GM21447 (cell line): Measurements from ENCODE around the gene TAF11L9.
"Not testable (repeated sequence)": the region's sequence is repeated elsewhere in the genome, so short reads cannot be mapped to it uniquely, and the experiment has no call there.

Experiments
- ATAC-seq: cut with Tn5 transposase; IDR thresholded peaks from one replicate; pipeline ENCODE4 v1.9.1; 2021; ENCODE audit not compliant: unreplicated experiment

Gene TAF11L9

DNA sequence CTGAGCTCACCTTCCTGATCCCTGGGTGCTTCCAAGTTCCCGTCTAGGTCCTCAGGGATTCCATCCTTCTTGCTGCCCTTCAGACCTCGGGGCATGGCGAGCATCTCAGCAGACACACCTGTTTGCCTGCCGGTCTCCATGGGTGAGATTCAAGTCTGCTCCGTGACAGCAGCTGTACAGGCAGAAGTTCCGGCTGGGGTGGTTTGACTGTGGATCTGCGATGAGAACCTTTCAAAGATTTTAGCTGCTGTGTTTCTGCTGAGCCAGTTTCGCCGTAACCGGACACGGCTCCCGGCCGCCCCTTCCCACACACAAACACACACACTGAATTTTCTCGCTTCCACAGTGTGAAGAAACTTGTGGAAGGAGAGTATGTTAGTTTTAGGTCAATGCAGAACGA, at the start of gene TAF11L9:
Gene TAF11L9, minus strand, starts transcription at position 140 of the 400 bp plus-strand sequence.
- not testable (repeated sequence) for ATAC-seq

DNA sequence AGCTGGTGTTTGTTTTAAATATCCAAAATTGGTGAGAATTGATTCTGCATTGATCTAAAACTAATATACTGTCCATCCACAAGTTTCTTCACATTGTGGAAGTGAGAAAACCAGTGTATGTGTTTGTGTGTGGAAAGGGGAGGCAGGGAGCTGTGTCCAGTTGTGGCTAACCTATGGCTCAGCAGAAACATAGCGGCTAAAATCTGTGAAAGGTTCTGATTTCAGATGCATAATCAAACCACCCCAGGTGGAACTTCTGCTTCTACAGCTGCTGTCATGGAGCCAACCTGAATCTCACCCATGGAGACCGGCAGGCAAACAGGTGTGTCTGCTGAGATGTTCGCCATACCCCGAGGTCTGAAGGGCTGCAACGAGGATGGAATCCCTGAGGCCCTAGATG, 40.0 kb upstream of the TAF11L9 start, which contains the start of gene TAF11L14:
Gene TAF11L14, plus strand, starts transcription at position 301 of the 400 bp plus-strand sequence.
- no peak for ATAC-seq

DNA sequence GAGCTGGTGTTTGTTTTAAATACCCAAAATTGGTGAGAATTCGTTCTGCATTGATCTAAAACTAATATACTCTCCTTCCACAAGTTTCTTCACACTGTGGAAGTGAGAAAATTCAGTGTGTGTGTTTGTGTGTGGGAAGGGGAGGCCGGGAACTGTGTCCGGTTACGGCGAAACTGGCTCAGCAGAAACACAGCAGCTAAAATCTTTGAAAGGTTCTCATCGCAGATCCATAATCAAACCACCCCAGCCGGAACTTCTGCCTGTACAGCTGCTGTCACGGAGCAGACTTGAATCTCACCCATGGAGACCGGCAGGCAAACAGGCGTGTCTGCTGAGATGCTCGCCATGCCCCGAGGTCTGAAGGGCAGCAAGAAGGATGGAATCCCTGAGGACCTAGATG, 37.6 kb upstream of the TAF11L9 start, which contains the start of gene TAF11L13:
Gene TAF11L13, plus strand, starts transcription at position 301 of the 400 bp plus-strand sequence.
- not testable (repeated sequence) for ATAC-seq

DNA sequence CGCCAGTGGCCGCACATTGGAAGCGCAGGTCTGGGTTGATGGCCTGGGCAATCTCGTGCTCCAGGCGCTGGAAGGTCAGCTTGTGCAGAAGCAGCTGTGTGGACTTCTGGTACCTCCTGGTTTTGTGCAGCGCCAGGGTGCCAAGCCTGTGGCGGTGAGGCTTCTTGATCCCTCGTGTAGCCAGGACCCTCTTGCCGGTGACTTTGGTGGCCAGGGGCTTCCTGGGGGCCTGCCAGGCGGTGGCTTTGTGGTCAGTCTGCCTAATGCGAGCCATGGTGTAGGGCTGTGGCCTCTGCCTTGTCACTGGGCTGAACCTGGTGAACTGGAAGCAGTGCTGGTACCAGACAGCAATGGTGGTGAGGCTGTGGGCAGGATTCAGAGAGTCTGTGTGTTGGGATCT, 31.5 kb upstream of the TAF11L9 start:
- ATAC-seq, result no peak

DNA sequence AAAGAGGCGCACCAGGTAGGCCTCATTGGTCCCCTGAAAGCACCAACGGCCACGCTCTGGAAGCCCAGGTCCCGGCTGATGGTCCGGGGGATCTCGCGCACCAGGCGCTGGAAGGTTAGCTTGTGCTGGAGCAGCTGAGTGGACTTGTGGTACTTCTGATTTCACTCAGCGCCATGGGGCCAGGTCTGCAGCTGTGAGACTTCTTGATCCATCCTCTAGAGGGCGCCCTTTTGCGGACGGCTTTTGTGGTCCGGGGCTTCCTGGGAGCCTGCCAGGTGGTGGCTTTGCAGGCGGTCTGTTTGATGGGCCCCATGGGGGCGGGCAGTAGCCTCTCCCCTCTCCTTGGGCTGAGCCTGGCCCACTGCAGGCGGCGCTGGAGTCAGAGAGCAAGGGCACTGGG, 26.4 kb upstream of the TAF11L9 start:
- ATAC-seq, result no peak

DNA sequence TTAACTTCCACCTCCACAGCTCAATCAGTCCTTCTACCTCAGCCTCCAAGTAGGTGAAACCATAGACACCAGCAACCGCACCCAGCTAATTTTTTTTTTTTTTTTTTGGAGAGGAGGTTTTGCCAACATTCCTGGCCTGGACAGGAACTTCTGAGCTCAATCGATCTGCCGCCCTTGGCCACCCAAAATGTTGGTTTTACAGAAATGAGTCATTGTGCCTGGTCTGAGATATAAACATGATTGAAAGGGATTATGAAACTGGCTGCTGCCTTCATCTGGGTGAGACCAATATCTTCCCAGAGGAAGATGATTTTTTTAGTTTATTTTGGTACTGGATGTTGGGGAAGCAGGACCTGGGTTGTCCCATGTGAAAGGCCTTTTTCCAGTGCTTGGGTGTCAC, 25.2 kb upstream of the TAF11L9 start:
- ATAC-seq, result no peak

DNA sequence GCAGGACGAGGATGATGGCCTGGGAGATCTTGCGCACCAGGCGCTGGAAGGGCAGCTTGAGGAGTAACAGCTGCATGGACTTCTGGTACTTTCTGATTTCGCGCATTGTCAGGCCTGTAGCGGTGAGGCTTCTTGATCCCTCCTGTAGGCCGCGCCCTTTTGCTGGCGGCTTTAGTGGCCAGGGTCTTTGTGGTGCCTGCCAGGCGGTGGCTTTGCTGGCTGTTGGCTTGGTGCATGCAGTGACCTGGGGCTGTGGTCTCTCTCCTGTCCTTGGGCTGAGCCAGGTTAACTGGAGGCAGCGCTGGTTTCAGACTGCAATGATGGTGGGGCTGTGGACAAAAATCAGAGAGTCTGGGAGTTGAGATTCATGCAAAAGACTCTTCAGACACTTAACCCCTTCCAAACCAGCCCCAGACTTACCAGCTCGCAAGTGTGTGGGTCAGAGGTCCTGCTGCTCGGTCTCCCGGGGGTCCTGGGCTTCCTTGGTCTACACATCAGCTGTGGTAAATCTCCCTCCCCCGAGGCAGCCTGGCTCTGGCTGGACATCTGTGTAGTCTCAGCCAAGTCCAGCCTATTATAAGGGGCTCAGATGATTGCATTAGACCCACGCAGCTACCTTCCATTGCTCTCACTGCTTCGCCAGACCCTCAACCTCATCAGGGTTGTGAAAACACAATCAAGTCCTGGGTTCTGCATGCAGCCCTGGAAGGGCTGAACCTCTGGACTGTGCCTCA, 20.8 kb upstream of the TAF11L9 start:
- ATAC-seq, result no peak

DNA sequence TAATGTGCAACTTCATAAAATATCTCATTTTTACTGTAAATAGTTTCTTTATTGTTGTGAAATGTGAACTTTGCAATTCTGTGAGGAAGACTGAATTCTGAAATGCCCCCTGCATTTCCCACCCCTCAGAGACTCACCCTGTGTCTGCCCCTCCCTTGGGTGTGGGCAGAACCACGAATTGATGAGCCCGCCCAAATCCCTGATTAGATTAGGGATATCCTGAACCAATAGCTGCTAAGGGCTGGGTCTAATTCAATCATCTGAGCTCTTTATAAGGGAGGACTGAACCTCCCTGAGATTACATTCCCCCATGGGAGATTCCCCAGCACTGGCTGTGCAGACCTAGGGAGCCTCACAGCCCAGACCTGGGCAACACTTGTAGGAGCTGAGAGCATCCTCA, 15.9 kb upstream of the TAF11L9 start, which contains the start of gene TAF11L12:
Gene TAF11L12, plus strand, starts transcription at position 301 of the 400 bp plus-strand sequence.
- not testable (repeated sequence) for ATAC-seq

DNA sequence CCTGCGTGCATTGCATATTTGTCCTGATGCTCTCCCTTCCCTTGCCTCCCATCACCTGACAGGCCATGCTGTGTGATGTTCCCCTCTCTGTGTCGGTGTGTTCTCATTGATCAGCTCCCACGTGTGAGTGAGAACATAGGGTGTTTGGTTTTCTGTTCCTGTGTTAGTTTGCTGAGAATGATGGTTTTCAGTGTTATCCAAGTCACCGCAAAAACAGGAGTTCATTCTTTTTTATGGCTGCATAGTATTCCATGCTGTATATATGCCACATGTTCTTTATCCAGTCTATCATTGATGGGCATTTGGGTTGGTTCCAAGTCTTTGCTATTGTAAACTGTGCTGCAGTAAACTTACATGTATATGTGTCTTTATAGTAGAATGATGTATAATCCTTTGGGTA, 13.3 kb upstream of the TAF11L9 start:
- ATAC-seq, result not testable (repeated sequence)

DNA sequence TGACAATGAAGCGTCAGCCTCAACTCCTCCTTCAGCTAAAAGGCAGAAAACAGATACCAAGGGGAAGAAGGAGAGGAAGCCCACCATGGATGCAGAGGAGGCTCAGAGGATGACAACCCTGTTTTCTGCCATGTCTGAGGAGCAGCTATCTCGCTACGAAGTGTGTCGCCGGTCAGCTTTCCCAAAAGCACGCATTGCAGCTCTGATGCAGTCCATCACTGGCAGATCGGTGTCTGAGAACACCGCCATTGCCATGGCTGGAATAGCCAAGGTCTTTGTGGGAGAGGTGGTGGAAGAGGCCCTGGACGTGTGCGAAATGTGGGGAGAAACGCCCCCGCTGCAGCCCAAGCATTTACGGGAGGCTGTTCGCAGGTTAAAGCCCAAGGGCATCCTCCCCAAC, 10.8 kb upstream of the TAF11L9 start:
- no peak for ATAC-seq

DNA sequence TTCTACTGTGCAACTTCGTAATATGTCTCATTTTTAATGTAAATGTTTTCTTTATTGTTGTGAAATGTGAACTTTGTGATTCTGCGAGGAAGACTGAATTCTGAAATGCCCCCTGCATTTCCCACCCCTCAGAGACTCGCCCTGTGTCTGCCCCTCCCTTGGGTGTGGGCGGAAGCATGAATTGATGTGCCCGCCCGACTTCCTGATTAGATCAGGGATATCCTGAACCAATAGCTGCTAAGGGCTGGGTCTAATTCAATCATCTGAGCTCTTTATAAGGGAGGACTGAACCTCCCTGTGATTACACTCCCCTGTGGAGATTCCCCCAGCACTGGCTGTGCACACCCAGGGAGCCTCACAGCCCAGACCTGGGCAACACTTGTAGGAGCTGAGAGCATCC, 9.7 kb upstream of the TAF11L9 start, which contains the start of gene TAF11L11:
Gene TAF11L11, plus strand, starts transcription at position 304 of the 400 bp plus-strand sequence.
- ATAC-seq, result not testable (repeated sequence)

DNA sequence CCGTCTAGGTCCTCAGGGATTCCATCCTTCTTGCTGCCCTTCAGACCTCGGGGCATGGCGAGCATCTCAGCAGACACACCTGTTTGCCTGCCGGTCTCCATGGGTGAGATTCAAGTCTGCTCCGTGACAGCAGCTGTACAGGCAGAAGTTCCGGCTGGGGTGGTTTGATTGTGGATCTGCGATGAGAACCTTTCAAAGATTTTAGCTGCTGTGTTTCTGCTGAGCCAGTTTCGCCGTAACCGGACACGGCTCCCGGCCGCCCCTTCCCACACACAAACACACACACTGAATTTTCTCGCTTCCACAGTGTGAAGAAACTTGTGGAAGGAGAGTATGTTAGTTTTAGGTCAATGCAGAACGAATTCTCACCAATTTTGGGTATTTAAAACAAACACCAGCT, 3.5 kb upstream of the TAF11L9 start, which contains the start of gene TAF11L10:
Gene TAF11L10, minus strand, starts transcription at position 101 of the 400 bp plus-strand sequence.
- not testable (repeated sequence) for ATAC-seq

DNA sequence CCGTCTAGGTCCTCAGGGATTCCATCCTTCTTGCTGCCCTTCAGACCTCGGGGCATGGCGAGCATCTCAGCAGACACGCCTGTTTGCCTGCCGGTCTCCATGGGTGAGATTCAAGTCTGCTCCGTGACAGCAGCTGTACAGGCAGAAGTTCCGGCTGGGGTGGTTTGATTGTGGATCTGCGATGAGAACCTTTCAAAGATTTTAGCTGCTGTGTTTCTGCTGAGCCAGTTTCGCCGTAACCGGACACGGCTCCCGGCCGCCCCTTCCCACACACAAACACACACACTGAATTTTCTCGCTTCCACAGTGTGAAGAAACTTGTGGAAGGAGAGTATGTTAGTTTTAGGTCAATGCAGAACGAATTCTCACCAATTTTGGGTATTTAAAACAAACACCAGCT, 3.3 kb downstream of the TAF11L9 start, which contains the start of gene TAF11L8:
Gene TAF11L8, minus strand, starts transcription at position 101 of the 400 bp plus-strand sequence.
- ATAC-seq, result not testable (repeated sequence)

DNA sequence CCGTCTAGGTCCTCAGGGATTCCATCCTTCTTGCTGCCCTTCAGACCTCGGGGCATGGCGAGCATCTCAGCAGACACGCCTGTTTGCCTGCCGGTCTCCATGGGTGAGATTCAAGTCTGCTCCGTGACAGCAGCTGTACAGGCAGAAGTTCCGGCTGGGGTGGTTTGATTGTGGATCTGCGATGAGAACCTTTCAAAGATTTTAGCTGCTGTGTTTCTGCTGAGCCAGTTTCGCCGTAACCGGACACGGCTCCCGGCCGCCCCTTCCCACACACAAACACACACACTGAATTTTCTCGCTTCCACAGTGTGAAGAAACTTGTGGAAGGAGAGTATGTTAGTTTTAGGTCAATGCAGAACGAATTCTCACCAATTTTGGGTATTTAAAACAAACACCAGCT, 8.5 kb downstream of the TAF11L9 start, which contains the start of gene TAF11L7:
Gene TAF11L7, minus strand, starts transcription at position 101 of the 400 bp plus-strand sequence.
- ATAC-seq, result not testable (repeated sequence)
